HG03342 (cell line): ENCODE results near the gene NTN3.
"Not testable (repeated sequence)": the region's sequence is repeated elsewhere in the genome, so short reads cannot be mapped to it uniquely, and the experiment has no call there.

ENCODE experiments used
- ATAC-seq: cut with Tn5 transposase; IDR thresholded peaks from one replicate; pipeline ENCODE4 v1.9.1; 2021; ENCODE audit warnings: mild to moderate bottlenecking, moderate library complexity; ENCODE audit not compliant: unreplicated experiment

The NTN3 gene

DNA sequence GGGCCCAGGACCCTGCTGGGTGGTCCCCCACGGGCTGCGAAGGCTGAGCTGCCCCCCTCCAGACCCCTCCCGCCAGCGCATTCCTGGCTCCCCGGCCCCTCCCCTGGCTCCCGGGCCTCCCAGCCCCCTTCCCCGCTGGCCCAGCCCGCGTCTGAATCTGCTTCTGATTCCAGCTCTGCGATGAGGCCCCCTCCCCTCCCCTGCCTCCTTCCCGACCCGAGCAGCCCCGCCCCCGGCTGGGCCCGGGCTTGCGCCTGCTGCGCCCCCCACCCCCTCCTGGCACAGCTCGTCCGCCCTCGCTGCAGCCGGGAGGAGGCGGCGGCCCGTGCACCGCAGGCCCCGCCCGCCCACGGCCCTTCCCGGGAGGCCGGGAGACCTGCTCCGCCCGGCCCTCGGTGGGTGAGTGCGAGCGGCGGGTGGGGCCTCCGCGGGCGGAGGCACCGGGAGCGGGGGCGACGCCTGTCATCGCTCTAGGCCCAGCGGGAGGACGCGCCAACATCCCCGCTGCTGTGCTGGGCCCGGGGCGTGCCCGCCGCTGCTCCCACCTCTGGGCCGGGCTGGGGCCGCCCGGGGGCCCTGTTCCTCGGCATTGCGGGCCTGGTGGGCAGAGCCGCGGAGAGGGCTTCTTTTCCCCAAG, at the start of gene NTN3:
Gene NTN3 (plus strand): TSS at position 282 of the 637 bp plus-strand sequence. CDS start 405 bp downstream, outside the sequence.
- no peak for ATAC-seq

DNA sequence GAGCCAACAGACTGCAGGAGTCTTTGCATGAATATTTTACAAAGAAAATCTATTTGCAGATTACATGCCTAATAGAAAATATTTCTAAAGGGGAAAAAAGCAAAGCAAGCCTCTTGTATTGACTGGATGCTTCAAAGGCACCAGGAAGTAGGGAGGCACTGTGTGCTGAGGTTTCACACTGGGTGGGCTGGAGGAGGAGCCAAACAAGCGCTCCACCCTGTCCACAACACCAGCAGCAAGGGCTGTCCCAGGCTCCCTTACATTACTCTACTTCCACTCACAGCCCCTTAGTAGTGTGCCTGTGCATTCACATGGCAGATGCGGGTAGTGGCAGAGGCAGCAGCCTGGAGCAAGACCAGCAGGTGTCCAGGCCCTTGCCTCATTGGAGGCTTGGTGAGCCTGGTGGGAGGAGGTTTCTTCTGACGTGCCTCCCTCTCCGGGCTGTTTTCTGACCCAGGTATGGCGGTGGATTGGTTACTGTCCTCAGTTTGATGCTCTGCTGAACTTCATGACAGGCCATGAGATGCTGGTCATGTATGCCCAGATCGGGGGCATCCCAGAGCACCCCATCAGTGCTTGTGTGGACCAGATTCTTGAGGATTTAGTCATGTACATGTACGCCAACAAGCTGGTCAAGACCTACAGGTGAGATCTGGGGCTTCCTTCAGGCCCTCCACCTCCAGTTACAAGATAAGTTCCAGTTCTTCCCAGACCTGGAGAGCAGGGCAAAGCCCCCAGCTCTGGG, 48.8 kb upstream of the NTN3 start:
- ATAC-seq = no peak

DNA sequence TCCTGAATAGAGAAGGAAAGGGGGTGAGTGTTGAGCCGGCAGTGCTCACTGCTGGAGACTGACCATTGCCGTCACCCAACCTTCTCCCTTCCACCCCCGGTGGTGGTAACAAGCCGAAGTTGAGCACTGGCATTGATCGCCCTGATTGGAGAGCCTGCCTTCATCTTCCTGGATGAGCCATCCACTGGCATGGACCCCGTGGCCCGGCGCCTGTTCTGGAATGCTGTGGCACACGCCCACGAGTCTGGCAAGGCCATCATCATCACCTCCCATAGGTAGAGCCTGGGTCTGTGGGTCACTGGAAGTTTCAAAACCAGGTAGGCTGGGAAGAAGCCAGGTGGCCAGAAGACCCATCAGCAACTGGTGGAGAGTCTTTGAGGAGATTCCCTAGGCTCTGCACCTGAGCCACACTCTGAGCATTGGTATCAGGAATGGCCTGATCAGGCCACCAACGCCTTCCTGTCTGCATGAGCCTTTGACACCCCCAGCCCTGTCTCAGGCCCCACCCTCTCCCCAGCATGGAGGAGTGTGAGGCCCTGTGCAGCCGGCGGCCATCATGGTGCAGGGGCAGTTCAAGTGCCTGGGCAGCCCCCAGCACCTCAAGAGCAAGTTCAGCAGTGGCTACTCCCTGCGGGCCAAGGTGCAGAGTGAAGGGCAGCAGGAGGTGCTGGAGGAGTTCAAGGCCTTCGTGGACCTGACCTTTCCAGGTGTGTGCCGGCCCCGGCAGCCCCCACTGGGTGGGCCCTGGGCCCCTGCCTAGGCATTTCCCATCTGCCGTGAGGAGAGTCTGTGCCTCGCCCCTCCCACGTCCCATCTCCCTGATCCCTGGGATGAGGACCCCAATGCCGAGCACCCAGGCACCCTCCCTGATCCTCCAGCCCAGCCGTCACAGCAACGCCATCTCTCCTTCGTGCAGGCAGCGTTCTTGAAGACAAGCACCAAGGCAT, 46.8 kb upstream of the NTN3 start:
- ATAC-seq = no peak

DNA sequence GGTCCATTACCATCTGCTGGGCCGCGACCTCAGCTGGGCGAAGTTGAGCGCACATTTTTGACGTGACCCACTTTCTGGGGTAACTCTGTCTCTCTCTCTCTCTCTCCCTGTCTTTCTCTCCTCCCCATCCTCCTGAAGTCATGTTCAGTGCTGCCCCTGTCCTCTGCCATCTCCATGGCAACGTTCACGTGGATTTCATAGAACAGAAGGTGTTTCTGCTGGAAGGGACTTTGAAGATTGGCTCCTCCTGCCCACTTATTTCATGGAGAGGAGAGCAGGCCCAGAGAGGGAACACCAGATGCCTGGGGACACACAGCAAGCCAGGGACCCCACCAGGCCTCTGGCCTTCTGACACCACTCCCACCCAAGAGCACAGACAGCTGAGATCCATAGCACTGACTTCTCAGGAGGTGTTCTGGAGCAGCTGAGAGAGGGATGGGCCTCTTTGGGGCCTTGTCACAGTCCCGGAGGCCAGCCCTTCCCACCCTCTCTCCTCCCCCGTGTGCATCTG, 46.0 kb upstream of the NTN3 start:
- ATAC-seq = no peak

DNA sequence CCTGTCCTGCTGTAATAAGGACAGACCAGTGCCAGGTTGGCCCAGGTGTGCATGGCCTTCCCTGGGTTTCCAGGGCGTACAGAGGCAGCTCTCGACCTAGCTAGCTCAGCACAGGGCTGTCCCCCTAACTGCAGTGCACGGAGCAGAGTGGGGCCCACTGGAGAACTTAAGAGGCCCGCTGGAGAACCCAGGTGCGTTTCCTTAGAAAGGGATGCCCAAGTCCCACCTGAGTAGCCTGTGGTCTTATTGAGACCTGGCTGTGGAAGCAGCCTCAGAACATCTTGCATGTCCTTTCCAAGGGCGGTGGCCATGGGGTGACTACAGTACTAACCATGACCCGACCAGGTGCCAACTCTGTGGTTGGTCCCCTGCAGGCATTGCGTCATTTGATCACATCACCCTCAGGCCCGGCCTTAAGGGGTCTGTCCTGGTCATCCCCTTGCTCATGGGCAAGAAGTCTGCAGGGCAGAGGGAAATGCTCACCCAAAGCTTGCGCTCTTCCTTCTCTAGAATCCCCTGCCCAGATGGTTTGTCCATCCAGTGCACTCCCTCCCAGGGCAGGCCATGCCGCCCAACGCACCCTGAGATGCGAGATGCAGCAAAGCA, 45.2 kb upstream of the NTN3 start:
- no peak for ATAC-seq

DNA sequence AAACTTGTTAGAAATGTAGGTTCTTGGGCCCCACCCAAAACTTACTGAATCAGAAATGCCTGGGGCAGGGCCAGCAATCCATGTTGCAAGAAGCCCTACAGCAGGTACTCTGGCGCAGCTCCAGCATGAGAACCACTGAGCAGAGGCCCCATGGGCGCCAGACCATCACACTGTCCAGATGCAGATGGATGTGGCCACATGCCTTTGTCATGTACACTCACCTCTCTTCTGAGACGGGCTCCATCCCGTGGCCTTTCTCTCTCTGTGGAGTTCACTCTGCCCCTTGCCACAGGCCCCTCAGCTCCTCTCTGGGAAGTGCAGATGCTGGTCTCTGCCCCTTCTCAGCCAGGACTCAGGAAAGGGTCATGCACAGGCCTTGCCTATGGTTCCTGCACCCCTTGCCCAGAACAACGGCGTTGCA, 44.1 kb upstream of the NTN3 start:
- ATAC-seq = no peak

DNA sequence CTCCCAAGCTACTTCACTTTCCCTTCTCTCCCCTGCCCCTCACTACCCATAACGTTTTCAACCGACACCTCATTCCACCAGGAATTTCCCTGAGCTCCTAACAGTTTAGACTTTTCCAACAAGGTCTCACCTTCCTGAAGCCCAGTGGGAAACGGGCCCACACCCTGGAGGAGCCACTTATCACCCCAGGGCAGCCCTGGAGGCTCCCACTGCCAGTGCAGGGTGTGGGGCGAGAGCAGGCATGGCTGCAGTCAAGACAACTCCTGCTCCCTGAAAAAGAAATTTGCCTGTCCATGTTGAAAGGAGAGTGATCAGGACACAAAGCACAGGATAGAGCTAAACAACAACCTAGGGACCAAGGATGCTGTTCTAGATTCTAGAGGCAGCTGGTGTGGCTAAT, 43.6 kb upstream of the NTN3 start:
- no peak for ATAC-seq

DNA sequence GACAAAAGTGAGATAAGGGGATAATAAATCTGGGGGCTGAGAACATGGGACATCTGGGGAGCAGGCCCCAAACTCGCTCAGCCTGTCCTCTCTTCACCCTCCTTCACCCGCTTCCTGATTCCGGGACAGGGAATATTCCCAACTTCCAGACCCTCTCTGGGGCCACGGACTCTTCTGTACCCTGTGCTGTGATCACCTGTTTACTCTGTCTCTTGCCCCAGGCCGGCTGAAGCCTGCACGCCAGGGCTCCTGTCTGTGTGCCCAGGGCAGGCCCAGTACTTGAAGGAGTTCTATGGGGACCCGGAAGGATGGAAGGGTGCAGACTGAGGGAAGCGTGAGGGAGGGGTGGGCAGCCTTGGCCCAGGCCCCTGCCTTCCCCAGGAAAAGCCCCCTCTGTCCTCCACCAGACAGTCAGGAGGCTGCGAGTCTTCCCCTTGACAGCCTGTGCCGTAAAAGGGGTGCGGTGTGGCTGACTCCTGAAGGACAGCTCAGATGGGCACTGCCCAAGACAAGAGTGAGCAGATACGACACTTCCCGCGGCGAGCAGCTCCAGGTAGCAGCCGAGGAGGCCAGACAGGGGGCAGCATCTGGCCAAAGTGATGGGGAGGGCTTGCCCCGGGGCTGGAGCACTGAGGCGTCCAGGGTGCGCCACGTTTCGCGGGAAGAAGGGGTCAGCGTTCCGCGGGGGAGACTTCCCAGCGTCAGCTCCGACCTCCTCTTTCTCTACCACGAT, 42.9 kb upstream of the NTN3 start:
- peak; percentile 3 for ATAC-seq

DNA sequence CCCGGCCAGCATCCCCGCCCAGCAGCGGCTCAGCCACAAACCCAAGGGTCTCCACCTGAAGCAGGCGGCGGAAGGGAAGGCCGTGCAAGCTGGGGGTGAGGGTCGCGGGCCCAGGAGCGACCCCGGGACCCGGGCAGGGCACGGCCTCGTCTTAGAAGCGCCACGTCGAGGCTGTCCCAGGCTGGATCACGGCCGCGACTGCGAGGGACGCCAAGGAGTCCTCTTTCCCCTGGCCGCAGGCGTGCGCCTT, 42.4 kb upstream of the NTN3 start:
- ATAC-seq = no peak

DNA sequence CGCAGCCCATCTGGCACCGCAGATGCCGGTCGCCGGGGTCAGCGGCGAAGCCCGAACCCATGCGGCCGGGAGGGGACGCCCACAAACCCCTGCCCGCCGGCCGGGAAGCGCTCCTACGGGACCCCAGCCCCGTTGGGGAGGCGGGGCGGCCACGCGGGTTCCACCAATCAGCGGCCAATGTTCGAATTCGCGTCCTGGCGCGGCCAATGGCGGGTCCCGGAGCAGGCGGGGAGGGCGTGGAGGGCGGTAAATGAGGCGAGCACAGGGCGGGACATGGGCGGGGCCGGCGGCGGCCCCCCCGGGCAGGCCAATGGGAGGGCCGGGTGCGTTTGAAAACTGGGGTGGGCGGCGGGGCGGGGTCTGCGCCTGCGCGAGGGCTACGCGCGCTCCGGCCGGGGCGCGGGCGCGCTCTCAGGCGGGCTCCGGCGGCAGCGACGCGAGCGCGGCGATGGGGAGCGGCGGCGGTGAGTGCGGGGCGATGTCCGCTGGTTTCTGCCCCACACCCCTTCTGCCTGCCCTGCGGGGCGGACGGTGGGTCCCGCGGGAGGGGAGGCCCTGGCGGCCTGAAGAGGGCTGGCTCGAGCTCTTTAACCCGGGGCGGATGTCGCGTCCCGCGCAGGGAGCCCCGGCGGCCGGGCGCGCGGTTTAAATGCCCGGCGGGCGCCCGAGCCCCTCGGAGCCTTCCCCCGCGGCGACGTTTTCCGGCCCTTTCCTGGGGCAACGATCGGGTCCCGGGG, 41.9 kb upstream of the NTN3 start, which contains the start of gene CCNF:
Gene CCNF (plus strand): TSS at position 414 of the 737 bp plus-strand sequence. CDS start 35 bp downstream, at position 449.
- peak; percentile 76 for ATAC-seq

DNA sequence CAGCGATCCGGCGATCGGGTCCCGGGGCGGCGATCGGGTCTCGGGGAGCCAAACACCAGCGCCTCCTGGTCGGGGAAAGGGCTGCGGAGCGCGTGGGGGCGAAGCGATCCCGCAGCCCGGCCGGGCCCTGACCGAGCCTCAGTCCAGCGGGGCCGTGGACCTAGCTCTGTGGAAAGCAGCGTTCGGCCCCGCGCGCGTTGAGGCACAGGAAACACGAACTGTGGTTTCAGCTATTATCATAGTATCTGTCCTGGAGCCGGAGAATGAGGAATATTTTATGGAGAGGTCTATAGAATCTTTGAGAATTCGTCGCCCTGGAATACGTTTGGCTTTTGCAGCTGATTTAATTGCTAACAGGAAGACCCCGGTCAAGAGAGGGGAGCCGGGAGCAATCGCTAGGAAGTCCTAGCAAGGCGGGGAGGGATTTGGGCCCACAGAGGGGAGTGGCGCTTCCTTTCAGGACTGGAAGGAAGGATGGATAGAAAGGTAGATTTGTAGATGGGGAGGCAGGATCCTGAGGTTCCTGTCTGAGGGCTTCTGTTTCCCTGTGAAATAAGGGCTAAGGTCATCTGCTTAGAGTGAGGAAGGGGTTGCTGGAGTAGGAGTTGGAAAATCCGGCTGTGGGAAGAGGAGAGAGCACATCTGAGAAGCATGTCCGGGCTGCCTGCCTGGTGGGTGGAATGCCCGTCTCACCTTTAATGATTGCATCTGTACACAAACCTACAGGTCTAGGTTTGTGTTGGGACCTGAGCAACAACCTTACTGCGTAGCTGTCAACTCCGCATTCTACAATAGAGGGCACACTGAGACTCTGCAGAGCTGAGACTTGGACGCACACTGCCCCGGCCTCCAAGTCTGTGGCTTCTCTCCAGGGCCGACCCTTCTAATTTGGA, 41.1 kb upstream of the NTN3 start:
- ATAC-seq = no peak

DNA sequence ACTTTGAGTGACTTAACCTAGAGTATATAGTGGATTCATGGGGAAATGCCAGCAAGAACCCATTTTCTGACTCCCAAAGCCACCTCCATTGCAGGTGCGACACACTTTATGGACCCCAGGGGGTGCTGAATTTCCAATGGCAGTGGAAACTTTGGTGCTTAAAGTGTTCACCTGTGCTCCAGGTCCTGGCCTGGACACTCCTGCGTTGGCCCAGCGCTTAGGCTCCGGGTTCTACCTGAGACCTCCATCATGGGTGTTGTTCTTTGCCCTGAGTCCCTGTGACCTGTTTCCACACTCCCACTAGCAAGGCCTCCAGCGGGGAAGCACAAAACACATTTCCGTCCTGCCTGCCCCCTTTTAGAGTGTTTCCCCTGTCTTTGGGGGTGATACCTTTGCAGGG, 38.8 kb upstream of the NTN3 start:
- no peak for ATAC-seq

DNA sequence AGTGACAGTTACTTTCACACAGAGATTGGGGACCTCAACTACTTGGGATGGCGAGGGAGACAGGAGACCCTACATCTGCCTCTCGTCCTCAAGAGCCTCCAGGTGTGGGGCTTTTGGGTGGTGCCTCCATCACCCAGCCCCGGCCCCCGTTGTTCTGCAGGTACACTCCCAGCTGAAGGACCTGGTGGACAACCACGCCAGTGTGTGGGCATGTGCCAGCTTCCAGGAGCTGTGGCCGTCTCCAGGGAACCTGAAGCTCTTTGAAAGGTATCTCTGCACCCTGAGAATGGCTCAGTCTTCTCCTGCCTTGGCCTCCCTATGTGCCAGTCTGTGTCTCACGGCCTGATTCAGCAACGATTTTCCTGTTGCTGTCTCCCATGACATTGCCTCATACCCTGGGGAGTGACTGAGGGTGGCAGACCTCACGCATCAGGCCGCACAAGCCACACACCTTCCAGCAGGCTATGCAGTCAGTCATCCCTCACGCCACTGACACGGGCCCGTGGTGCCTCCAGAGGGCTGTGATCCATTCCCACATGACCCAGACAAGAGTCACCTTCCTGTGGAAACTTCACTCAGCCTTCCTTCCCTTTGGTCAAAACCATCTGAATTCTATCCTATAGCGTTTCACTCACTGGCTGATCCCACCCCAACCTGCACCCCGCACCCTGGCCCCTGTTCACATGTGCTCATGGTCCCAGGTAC, 38.1 kb upstream of the NTN3 start:
- ATAC-seq = no peak

DNA sequence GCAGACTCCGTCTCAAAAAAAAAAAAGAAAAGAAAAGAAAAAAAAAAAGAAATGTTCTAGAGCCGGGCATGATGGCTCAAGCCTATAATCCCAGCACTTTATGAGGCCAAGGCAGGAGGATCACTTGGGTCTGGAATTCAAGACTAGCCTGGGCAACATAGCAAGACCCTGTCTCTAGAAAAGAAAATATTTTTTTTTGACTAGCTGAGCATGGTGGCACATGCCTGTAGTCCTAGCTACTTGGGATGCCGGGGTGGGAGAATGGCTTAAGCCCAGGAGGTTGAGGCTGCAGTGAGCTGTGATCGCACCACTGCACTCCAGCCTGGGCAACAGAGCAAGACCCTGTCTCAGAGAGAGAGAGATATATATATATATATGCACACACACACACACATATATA, 35.9 kb upstream of the NTN3 start:
- ATAC-seq = not testable (repeated sequence)

DNA sequence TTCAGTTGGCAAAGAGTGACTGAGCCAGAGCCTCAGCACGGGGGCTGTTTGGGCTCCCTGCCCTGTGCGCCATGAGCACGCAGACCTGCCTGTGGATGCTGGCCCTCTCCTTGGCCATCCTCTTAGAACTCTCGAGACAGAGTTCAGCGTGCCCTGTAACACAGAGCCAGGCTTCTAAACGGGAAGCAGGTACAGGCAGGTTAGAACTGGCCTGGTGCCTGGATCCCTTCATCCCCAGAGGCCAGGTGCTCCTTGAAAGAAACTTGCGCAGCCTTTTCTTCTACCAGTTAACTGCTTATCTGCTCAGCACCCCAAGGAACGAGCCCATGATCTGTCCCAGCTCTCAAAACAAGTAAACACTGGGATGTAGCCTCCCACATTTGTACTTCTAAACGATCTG, 35.0 kb upstream of the NTN3 start:
- no peak for ATAC-seq

DNA sequence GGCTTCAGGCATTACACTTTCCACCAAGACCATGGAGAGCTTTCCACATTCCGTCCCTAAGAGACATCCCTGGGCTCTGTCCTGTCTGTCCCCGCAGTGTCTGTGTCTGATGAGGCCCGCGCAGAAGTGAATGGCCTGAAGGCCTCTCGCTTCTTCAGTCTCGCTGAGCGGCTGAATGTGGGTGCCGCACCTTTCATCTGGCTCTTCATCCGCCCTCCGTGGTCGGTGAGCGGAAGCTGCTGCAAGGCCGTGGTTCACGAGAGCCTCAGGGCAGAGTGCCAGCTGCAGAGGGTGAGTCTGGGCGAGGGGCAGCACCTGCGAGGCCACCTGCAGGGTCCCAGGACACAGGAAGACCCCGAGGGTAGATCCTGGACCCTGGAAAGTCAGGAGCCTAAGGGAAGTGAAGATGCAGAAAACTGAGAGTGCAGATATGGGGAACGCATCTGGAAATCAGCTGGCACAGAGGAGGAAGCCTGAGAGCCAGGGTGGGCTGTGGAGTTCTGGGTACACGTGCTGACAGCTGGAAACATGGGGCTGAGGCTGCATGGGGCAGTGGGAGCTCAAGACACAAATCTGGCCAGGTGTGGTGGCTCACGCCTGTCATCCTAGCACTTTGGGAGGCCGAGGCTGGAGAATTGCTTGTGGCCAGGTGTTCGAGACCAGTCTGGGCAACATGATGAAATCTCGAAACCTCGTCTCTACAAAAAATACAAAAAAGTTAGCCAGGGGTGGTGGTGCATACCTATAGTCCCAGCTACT, 33.9 kb upstream of the NTN3 start:
- no peak for ATAC-seq

DNA sequence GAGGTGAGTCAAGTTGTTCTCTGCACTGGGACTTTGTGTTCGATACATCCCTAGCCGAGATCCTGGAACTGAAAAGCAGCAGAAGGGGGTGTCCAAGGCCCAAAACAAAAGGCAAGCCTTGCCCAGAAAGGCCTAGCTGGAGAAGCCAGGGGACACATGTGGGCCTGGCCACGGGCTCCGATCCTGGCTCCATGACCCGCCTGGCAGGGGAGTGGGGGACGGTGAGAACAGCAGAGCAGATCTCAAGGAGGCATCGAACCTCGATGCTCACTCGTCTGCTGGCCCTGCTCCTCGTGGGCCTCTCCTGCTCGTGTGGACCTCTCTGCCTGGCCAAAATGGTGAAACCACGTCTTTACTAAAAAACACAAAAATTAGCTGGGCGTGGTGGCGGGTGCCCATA, 33.0 kb upstream of the NTN3 start:
- ATAC-seq = no peak
